ENCODE data around the gene GRN.
"Not testable (repeated sequence)": the region's sequence is repeated elsewhere in the genome, so short reads cannot be mapped to it uniquely, and the experiment has no call there.

Gene GRN

DNA sequence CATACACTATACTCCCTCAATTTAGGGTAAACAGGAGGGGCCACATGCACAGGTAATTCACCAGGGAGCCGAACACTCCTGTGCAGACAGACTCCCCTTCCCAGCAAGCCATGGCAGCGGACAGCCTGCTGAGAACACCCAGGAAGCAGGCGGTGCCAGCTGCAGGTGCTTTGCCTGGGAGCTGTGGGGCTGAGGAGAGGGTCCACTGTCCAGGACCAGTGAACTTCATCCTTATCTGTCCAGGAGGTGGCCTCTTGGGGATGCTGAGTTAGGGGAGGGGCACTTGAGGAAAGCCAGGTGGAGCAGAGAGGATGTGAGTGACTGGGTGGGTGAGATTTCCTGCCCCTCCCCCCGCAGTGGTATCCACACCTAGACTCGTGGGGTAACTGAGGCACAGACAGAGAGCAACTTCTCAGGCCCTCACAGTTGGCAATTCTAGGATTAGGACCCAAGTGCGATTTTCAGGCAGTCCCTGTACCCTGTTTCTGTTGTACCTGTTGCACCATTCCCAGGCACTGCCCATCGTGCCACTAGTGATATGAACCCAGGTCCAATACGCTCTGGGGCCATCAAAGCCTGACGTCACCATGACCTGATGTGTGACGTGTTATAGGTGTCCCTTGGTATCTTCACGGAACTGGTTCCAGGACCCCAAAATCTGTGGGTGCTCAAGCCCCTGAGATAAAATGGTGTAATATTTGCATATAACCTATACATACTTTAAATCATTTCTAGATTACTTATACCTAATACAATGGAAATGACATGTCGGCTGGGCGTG is 1.2 kb downstream of the GRN start:
- DNase-seq (ENCODE audit: low read depth): no peak

DNA sequence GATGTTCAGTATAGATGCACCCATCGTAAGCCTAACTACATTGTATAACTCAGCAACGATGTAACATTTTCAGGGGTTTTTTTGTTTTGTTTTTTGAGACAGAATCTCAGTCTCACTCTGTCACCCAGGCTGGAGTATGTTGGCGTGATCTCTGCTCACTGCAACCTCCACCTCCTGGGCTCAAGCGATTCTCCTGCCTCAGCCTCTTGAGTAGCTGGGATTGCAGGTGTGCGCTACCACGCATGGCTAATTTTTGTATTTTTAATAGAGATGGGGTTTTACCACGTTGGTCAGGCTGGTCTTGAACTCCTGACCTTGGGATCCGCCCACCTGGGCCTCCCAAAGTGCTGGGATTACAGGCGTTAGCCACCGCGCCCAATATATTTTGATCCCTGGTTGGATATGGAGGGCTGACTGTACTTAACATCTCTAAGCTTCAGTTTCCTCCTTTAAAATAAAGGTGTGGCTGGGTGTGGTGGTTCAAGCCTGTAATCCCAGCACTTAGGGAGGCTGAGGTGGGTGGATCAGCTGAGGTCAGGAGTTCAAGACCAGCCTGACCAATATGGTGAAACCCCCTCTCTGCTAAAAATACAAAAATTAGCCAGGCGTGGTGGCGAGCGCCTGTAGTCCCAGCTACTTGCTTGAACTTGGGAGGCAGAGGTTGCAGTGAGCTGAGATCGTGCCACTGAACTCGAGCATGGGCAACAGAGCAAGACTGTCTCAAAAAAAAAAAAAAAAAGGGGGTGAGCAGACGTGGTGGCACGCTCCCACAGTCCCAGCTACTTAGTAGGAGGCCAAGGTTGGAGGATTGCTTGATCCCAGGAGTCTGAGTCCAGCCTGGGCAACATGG is 2.3 kb downstream of the GRN start:
- DNase-seq (ENCODE audit: low read depth): not testable (repeated sequence)

DNA sequence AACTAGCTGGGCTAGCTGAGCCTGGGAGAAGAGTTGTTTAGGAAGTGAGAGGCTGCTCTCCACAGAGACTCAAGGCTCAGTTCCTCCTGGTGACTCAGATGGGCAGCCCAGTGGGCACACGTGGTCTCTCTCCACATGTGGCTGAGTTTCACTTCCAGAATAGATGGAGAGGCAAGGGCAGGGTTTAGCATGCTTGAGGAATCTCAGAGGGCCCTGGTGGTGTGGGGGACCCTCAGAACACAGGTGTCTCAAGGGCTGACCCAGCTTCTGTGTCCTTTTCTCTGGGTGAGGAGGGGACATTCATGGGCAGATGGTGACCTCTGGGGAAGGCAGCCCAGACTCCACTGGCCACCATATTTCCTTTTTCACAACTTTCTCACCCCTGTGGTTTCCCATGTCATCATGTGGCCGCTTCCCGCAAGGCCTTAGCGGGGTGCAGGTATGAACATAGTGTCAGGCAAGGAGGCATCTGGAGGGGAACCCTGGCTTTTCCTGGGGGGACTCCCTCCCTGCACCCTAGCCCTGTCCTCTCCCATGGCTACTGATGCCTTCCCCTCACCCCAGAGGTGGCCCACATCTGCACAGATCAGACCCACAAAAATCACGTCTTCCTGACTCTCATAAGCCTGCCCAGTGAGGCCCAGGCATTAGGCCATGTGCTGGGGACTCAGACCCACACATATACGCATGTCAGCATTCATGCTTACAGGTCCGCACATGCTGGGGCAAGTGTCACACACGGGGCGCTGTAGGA is 3.3 kb downstream of the GRN start:
- peak; percentile 23 for DNase-seq (ENCODE audit: low read depth)

DNA sequence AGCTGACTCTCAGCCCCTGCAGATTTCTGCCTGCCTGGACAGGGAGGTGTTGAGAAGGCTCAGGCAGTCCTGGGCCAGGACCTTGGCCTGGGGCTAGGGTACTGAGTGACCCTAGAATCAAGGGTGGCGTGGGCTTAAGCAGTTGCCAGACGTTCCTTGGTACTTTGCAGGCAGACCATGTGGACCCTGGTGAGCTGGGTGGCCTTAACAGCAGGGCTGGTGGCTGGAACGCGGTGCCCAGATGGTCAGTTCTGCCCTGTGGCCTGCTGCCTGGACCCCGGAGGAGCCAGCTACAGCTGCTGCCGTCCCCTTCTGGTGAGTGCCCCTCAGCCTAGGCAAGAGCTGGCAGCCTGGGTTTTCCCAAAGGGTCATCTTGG is 3.9 kb downstream of the GRN start:
- no peak for DNase-seq (ENCODE audit: low read depth)

DNA sequence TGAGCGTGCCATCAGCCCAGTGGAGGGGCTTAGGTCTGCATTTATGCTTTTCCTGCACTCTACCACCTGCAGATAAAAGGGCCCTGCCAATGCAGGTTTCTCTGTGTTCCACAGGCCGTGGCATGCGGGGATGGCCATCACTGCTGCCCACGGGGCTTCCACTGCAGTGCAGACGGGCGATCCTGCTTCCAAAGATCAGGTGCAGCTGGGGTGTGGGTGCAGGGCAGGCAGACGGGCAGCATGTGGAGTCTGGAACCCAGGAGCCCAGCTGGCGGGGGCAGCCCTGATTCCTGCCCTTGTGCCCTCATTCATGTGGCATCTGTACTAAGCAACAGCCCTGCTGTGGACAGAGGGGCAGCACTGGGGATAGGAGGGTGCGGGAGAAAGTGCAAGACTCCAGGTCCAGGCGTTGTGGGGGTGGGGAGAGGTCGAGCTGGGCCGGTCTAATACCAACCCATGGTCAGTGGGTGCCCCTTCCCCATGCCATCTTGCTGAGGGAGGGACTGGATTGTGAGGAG is 4.5 kb downstream of the GRN start:
- DNase-seq (ENCODE audit: low read depth): no peak

DNA sequence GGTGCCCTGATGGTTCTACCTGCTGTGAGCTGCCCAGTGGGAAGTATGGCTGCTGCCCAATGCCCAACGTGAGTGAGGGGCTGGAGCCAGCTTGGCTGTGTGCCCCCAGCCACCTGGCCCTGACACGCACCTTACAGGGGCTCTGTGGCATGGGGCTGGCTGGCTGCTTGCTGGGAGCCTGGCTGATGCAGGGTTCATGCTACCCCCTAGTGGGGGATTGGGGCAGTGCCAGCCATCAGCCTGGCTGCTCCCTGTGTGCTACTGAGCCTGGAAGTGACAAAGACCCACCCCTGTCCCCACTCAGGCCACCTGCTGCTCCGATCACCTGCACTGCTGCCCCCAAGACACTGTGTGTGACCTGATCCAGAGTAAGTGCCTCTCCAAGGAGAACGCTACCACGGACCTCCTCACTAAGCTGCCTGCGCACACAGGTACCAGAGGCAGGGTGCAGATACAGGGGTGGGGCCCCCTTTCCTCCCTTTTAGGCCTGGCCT is 5.7 kb downstream of the GRN start:
- no peak for DNase-seq (ENCODE audit: low read depth)

DNA sequence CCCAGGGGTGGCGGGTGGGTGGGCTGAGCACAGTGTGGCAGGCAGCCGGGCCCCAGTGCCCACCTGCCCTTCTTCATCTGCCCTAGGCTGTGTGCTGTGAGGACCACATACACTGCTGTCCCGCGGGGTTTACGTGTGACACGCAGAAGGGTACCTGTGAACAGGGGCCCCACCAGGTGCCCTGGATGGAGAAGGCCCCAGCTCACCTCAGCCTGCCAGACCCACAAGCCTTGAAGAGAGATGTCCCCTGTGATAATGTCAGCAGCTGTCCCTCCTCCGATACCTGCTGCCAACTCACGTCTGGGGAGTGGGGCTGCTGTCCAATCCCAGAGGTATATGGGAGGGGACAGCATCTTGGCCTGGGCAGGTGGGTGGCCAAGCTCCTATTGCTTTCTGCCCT is 6.4 kb downstream of the GRN start:
- no peak for DNase-seq (ENCODE audit: low read depth)

DNA sequence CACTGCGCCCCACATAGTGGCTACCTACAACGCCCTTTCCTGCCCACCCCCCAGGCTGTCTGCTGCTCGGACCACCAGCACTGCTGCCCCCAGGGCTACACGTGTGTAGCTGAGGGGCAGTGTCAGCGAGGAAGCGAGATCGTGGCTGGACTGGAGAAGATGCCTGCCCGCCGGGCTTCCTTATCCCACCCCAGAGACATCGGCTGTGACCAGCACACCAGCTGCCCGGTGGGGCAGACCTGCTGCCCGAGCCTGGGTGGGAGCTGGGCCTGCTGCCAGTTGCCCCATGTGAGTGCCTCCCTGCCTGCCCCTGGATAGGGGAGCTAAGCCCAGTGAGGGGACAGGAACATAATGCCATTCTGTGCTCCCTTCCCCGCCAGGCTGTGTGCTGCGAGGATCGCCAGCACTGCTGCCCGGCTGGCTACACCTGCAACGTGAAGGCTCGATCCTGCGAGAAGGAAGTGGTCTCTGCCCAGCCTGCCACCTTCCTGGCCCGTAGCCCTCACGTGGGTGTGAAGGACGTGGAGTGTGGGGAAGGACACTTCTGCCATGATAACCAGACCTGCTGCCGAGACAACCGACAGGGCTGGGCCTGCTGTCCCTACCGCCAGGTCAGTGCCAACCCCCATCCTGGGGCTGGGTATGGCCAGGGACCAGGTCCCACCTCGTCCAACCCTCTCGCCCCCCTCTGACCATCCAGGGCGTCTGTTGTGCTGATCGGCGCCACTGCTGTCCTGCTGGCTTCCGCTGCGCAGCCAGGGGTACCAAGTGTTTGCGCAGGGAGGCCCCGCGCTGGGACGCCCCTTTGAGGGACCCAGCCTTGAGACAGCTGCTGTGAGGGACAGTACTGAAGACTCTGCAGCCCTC is 7.1 kb downstream of the GRN start:
- no peak for DNase-seq (ENCODE audit: low read depth)

DNA sequence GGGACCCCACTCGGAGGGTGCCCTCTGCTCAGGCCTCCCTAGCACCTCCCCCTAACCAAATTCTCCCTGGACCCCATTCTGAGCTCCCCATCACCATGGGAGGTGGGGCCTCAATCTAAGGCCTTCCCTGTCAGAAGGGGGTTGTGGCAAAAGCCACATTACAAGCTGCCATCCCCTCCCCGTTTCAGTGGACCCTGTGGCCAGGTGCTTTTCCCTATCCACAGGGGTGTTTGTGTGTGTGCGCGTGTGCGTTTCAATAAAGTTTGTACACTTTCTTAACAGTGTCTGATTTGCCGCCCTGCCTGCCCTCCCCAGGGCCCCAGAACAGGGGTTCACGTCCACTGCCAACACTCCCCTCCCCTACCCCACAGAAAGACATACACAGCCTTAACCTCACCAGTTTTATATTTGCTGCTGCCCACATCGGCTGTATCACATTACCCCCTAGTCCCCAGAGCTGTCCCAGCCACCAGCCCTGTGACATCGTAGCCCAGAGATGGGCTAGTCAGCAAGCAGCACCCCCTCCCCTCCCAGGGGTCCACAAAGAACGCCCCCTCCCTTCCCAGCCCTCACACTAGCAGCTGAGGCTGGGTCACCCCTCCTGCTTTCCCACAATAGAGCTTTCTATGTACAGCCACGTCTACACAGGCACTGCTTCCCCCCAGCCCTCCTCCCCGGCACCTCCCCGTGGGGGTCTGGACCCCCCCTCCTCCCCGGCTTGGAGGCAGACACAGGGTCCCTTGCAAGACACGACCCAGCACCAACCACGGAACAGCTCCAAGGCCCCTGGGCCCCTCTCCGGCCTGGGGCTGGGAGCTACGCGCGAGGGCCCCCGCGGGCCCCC is 7.9 kb downstream of the GRN start:
- DNase-seq (ENCODE audit: low read depth): no peak

DNA sequence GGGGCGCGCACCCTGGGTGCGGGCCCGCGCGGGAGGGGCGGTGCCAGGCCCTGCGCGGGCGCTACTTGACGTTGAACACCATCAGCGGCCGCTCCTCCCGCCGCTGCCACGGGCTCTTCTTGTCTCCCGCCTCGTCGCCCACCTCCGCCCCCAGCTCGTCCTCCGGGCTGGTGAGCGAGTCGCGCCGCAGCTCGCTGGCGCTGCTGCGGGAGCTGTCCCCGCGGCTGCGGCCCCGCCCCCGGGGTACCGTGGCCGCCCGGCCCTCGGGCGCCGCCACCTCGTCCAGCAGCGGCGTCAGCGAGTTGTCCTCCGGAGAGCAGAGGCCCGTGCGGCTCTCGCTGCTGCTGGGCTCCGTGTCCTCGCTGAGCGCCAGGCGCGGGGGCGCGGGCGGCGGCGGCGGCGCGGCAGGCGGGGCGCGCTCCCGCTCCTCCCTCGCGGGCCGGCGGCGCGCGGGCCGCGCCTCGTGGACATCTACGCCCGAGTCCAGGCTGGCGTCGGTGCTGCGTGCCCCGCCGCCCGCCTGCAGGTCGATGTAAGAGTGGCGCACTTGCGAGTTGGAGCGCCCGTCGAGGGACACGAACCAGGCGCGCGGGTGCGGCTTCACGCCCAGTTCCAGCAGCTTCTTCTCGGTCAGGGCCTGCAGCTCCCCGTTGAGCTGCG is 8.7 kb downstream of the GRN start:
- DNase-seq (ENCODE audit: low read depth): no peak

DNA sequence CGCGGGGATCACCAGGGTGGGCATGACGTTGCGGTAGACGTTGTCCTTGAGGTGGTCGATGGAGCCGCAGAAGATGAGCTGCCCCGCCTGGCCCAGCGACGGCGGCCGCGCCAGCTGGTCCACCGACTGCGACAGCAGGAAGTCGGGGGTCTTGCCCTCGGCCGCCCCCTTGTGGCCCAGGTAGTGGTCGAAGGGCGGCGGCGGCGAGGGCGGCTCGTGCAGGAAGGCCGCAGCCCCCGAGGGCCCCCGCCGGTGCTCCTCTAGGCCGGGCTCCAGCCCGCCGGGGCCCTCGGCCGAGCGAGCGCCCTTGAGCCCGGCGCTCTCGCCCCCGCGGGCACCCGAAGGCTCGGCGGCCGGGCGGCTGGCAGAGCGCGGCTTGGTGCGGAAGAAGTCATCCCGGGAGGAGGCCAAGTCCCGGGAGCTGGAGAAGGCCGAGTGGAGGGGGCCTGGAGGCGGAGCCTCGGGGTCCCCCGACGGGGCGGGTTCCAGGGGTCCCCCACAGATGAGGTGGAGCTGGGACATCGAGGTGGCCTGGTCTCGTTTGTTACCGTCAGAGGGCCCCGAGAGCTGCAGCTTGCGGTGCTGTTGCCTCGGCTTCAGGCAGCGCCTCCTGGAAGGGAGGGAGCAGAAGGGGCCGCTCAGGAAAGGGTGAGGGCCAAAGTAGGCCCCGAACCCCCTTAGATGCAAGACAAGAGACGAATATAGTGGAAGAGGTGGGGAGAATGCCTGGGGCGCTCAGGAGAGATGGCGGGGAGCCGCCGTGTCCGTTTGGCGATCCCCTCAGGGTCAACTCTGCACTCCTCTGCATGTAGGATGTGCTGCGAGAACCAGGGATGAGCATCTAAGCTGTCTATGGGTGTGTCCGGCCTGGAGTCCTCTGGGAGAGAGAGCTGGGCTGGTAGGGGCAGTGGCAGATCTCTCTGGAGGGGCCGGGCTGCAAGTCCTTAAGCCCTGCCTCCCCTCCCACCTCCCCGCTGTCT is 9.8 kb downstream of the GRN start:
- DNase-seq (ENCODE audit: low read depth): no peak

DNA sequence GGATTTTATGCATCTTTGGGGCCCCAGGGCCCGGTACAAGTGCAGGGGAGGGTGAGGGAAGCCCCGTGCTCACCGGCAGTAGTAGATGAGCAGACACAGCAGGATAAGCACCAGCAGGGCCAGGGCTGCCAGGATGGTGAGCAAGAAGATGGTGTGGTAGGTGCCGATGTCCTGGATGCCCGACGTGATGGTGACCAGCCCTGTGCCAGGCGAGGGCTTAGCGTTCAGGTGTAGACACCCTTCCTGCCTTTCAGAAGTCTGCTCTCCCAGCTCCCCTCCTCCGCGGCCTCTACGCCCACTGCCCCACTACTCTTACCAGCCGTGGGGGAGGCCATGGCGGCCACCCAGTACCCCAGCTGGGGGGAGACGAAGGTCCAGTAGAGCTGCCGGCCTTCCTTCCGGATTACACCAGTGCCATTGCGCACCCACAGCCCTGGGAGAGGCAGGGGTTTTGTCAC is 10.6 kb downstream of the GRN start:
- DNase-seq (ENCODE audit: low read depth): no peak

DNA sequence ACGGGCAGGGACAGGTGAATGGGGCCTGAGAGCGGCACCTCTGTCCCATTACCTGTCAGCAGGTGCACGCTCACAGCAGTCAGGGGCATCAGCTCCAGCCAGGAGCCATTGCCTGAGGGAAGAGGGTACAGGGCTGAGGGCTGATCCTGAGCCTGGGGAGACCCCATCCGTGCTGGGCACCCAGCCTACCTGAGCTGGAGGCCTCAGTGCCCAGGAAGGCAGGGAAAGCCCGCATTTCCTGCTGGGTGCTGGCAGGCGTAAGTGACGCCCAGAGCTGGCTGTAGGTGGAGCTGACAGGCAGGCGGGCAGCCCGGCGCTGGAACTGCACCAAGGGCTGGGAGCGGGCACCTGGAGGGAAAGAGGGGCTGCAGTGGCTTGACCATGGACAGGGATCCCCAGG is 11.1 kb downstream of the GRN start:
- DNase-seq (ENCODE audit: low read depth): no peak

DNA sequence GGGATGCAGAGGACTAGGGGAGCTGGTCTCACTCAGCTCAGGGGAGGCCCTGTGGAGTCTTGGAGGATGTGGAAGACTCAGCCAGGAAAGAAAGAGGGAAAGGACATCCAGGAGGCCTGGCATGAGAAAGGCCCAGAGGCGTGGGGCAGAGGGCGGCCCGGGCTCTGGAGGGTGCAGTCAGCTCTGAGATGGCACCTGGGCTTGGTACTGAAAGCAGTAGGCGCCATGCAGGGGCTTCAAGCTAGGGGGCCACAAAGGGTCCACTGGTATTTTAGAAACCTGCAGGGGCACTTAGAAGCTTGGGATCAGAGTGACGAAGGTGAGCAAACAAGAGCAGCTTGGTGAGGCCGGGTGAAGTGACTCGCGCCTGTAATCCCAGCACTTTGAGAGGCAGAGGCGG is 13.0 kb downstream of the GRN start:
- DNase-seq (ENCODE audit: low read depth): no peak

DNA sequence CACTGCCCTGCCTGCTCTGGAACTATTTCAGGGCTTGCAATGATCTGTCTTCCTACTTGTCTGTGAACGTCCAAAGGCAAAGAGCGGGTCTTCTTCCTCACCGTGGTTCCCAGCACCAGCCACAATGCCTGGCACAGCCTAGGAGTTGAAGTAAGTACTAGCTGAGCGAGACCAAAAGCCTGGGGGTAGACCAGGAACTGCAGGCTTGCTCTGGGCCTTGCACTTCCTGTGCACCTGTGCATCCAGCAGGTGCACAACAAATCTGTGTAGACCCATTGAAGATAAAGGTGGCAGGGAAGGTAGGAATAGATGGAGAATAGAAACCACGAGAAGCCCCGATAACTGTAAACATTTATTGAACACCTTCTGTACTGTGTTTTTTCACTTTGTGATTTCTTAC is 13.9 kb downstream of the GRN start:
- DNase-seq (ENCODE audit: low read depth): no peak

DNA sequence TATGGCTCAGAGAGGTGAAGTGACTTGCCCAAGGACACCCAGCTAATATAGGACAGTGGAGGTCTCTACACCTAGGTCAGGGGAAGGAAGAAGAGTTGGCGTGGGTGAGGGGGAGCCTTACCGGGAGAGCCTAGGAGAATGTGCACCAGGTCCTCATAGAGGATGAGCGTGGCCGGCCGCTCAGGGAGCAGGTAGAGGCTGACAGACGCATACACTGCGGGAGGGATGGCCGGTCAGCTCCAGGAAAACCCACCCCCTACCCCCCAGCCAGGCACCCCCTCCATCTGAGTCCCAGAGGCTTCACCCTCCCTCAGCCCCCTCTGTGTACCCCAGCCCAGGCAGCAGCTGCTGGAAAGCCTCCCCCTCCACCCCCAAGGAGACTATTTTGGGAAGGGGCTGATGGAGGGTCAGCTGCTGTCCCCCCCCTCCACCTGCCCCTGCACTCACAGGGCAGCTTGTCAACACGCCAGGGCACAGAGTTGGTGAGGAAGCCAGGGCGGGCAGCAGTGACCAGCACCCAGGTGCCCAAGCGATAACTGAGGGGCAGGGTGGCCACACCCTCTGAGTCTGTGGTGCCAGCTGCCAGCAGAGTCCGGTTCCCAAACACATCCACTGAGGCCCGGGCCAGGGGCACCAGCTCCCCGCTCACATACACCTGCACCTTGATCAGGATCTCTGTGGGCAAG is 14.5 kb downstream of the GRN start:
- DNase-seq (ENCODE audit: low read depth): no peak

DNA sequence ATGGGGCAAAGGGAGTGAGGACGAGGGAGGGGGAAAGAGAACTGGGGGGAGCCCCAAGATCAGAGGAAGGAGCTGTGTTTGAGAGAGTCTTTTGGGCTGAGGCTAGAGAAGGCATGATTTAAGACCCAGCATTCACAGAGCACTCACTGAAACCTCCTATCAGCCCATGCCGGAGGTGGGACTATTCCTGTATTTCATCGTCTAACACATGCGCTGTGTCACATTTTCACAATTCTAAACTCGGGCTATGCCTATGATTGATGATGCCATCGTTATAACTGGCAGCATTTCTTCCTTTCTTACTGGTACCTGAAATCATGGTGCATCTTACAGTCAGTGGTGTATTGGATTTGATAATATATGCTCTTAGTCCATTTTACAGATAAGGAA is 15.0 kb downstream of the GRN start:
- no peak for DNase-seq (ENCODE audit: low read depth)

DNA sequence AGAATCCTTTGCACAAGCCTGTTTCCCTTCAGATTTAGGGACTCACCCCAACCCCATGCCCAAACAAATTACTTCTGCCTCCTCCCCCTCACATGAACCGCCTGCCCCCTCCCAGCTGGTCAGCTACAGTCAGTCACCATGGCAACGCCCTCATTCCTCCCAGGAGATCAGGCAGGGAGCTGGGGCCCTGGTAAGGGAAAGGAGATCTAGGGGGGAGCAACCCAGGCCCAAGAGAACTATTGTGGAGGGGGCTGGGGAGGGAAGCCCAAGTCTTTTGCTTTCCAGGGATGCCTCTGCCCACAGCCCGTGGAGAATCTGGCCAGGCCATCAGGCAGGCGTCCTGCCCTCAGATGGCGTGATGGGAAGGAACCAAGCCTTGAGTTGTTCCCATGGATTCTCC is 15.7 kb downstream of the GRN start:
- no peak for DNase-seq (ENCODE audit: low read depth)
